K562 (cell line): ENCODE measurements around the gene CA5B. TPM values are rescaled to one million over a fixed set of nuclear protein-coding genes. Genes with fewer than 3 reads are reported as not detected.
A peak's percentile ranks its signal among the peaks of the same experiment; 100 is the strongest.

ENCODE experiments used
- BRD4 ChIP-seq: fragments of 200-600 bp; sonication (generic); IDR thresholded peaks from 2 replicates; pipeline ENCODE4 v1.6.1; 2017; ENCODE audit warnings: inconsistent platforms
- PTBP1 ChIP-seq: fragments of 200-400 bp; formaldehyde crosslinking; IDR thresholded peaks from 2 replicates; pipeline ENCODE4 v1.6.1; 2017; ENCODE audit warnings: low read depth, low read length
- polyA plus RNA-seq, 8 experiments: library from polyadenylated mRNA; depleted of rRNA in 4 of 8; stranded (reverse) in 5 of 8; unstranded in 3 of 8; fragments of >200 nt; fragmentation: Nextera tagmentation in 2 of 8; fragmentation: Illumina TruSeq in 1 of 8; extraction: Ambion mirVana in 2 of 8; extraction: Trizol in 1 of 8; gene quantifications; 2 replicates each; pipeline versions ENCODE4 v1.2.1 to v1.2.3, GENCODE V29; 2011 to 2014; ENCODE audit warnings: inconsistent platforms in 1 of 8, missing spikeins in 1 of 8
- total RNA-seq, 7 experiments: library from RNA; depleted of rRNA in 6 of 7; stranded (reverse); fragments of >200 nt in 6 of 7; fragmentation: Illumina TruSeq in 2 of 7; extraction: Trizol in 2 of 7; gene quantifications; 2 replicates each; pipeline versions ENCODE4 v1.2.1 to v1.2.3, GENCODE V29; 2011 to 2021; ENCODE audit warnings: low replicate concordance in 1 of 7
- TF ChIP-seq, protein P1 (sequence below), 2 experiments: fragments of 450-650 bp in 1 of 2; sonication (generic) in 1 of 2; formaldehyde crosslinking in 1 of 2; IDR thresholded peaks; 2 replicates each; pipeline versions ENCODE4 v1.7.1 to v1.9.0; 2016 to 2022; ENCODE audit warnings: inconsistent platforms in 1 of 2, mild to moderate bottlenecking in 1 of 2, missing genetic modification reagents in 1 of 2

Gene CA5B
- total and polyA plus RNA-seq, 9 of the 15 experiments (the other 6 are each of a cell fraction or from before 2014, with no cell fraction given), result 0.55 to 3.7 (median 2.6) TPM

DNA sequence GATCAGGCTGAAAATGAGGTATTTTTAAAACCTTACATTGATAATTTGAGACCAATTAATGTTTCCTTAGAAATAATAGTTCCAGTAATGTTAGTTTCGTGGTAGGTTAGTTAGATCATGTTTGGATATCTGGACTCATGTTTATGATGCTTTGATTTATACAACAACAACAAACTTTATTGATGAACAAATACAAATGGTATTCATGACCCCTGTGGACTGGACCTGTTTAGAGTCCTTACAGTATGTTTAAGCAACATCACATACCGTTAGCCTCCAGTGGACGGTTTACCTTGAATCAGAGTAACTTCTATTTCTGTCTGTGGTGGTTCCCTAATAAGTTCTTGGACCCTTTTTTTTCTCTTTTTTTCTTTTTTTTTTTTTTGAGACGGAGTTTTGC is 70.2 kb downstream of the CA5B start (continued):
- TF ChIP-seq, protein P1, sequence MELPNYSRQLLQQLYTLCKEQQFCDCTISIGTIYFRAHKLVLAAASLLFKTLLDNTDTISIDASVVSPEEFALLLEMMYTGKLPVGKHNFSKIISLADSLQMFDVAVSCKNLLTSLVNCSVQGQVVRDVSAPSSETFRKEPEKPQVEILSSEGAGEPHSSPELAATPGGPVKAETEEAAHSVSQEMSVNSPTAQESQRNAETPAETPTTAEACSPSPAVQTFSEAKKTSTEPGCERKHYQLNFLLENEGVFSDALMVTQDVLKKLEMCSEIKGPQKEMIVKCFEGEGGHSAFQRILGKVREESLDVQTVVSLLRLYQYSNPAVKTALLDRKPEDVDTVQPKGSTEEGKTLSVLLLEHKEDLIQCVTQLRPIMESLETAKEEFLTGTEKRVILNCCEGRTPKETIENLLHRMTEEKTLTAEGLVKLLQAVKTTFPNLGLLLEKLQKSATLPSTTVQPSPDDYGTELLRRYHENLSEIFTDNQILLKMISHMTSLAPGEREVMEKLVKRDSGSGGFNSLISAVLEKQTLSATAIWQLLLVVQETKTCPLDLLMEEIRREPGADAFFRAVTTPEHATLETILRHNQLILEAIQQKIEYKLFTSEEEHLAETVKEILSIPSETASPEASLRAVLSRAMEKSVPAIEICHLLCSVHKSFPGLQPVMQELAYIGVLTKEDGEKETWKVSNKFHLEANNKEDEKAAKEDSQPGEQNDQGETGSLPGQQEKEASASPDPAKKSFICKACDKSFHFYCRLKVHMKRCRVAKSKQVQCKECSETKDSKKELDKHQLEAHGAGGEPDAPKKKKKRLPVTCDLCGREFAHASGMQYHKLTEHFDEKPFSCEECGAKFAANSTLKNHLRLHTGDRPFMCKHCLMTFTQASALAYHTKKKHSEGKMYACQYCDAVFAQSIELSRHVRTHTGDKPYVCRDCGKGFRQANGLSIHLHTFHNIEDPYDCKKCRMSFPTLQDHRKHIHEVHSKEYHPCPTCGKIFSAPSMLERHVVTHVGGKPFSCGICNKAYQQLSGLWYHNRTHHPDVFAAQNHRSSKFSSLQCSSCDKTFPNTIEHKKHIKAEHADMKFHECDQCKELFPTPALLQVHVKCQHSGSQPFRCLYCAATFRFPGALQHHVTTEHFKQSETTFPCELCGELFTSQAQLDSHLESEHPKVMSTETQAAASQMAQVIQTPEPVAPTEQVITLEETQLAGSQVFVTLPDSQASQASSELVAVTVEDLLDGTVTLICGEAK (IDR thresholded peaks at IDR 0.05), result peak; percentile 77
- TF ChIP-seq, protein P1 (CRISPR knock-in tag; IDR thresholded peaks at IDR 0.05), result peak; percentile 72; the same call in 1 of the 2 replicates
- TF ChIP-seq PTBP1 (no peak), BRD4 (no peak)
